Glutamatergic neuron (in vitro differentiated cells): ENCODE measurements around the gene ZNF570. TPM values are rescaled to one million over a fixed set of nuclear protein-coding genes. Genes with fewer than 3 reads are reported as not detected.

Experiments used
- DNase-seq: peaks from one replicate; pipeline ENCODE4 v3.0.0; 2022
- H3K27ac Mint-ChIP-seq: one replicate; pipeline ENCODE4 v1.8.0; 2020; ENCODE audit warnings: mild to moderate bottlenecking, mixed read lengths, inconsistent platforms; ENCODE audit not compliant: unreplicated experiment
- H3K27me3 Mint-ChIP-seq: one replicate; pipeline ENCODE4 v1.8.0; 2020; ENCODE audit warnings: mild to moderate bottlenecking, moderate library complexity, mixed read lengths, inconsistent platforms; ENCODE audit not compliant: unreplicated experiment
- H3K36me3 Mint-ChIP-seq: one replicate; pipeline ENCODE4 v1.8.0; 2020; ENCODE audit warnings: mild to moderate bottlenecking, mixed read lengths, inconsistent platforms; ENCODE audit not compliant: unreplicated experiment
- H3K4me1 Mint-ChIP-seq: one replicate; pipeline ENCODE4 v1.8.0; 2020; ENCODE audit warnings: mild to moderate bottlenecking, low read depth, mixed read lengths, inconsistent platforms; ENCODE audit not compliant: unreplicated experiment
- H3K4me3 Mint-ChIP-seq: one replicate; pipeline ENCODE4 v1.8.0; 2020; ENCODE audit warnings: mild to moderate bottlenecking, mixed read lengths, inconsistent platforms; ENCODE audit not compliant: unreplicated experiment
- H3K9me3 Mint-ChIP-seq: one replicate; pipeline ENCODE4 v1.8.0; 2020; ENCODE audit warnings: mild to moderate bottlenecking, moderate library complexity, mixed read lengths, inconsistent platforms; ENCODE audit not compliant: unreplicated experiment
- total RNA-seq: library from RNA; stranded (reverse); fragmentation: NEBNext Ultra II Directional; extraction: Animal tissue kit (Norgen Biotek cat#: 25700); gene quantifications from one replicate; pipeline ENCODE4 v1.2.1, GENCODE V29; 2021; ENCODE audit not compliant: unreplicated experiment
- TF ChIP-seq, protein P1 (sequence below): fragments of 200-600 bp; sonication (generic); IDR thresholded peaks from one replicate; pipeline ENCODE4 v1.5.0; 2021; ENCODE audit not compliant: partially characterized antibody, unreplicated experiment

Gene ZNF570
- total RNA-seq, 1 donor from 2014 or later: 14.5 TPM

DNA sequence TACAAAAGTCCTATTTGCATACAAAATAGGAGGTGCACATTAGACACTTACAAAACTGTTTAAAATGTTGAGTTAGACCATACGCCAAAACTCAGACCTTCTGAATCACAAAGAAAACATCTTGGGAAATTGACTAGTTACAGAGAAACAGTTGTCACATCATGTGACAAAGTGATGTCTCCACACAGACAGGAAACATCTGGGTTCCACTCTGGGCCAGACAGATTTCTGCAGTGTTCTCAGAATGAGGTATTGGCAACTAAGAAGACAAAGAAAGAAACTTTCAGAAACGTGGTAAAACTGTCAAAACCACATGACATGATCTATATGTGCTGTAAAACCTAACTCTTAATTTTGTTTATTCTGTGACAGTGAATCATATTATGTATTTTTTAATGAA lies 44.2 kb downstream of the ZNF570 start:
- Mint-ChIP-seq H3K36me3 (peaks cover 14% of the 10 kb centered on the region), H3K9me3 (peaks cover 3% of the 10 kb centered on the region), H3K27ac (no peak overlapping the region), H3K4me1 (no peaks in the 10 kb centered on the region), H3K4me3 (no peak overlapping the region), H3K27me3 (peaks cover 2% of the 10 kb centered on the region)
- TF ChIP-seq, protein P1, sequence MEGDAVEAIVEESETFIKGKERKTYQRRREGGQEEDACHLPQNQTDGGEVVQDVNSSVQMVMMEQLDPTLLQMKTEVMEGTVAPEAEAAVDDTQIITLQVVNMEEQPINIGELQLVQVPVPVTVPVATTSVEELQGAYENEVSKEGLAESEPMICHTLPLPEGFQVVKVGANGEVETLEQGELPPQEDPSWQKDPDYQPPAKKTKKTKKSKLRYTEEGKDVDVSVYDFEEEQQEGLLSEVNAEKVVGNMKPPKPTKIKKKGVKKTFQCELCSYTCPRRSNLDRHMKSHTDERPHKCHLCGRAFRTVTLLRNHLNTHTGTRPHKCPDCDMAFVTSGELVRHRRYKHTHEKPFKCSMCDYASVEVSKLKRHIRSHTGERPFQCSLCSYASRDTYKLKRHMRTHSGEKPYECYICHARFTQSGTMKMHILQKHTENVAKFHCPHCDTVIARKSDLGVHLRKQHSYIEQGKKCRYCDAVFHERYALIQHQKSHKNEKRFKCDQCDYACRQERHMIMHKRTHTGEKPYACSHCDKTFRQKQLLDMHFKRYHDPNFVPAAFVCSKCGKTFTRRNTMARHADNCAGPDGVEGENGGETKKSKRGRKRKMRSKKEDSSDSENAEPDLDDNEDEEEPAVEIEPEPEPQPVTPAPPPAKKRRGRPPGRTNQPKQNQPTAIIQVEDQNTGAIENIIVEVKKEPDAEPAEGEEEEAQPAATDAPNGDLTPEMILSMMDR: no peak
- no peak for DNase-seq

GRCh38 chr19:37519890-37520289 lies 50.7 kb downstream of the ZNF570 start:
- no peak for DNase-seq
- H3K9me3 Mint-ChIP-seq: peaks cover 3% of the 10 kb centered on the region
- TF ChIP-seq, protein P1: no peak
- no peak overlapping the region for H3K27ac Mint-ChIP-seq
- peaks cover 34% of the 10 kb centered on the region for H3K36me3 Mint-ChIP-seq
- peaks cover 2% of the 10 kb centered on the region for H3K27me3 Mint-ChIP-seq
- no peak overlapping the region for H3K4me3 Mint-ChIP-seq
- no peaks in the 10 kb centered on the region for H3K4me1 Mint-ChIP-seq

DNA sequence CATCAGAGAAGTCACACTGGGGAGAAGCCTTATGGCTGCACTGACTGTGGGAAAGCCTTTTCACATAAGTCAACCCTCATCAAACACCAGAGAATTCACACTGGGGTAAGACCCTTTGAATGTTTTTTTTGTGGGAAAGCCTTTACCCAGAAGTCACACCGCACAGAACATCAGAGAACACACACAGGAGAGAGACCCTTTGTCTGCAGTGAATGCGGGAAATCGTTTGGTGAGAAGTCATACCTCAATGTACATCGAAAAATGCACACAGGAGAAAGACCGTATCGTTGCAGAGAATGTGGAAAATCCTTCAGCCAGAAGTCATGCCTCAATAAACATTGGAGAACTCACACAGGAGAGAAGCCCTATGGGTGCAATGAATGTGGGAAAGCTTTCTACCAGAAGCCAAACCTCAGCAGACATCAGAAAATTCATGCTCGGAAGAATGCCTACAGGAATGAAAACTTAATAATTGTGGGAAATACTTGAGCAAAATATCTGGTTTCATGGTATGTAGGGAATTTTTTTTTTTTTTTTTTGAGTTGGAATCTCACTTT lies 68.3 kb downstream of the ZNF570 start:
- DNase-seq: no peak
- H3K4me3 Mint-ChIP-seq: no peak overlapping the region
- H3K36me3 Mint-ChIP-seq: peaks cover 46% of the 10 kb centered on the region
- peaks cover 26% of the 10 kb centered on the region for H3K9me3 Mint-ChIP-seq
- TF ChIP-seq, protein P1: no peak
- no peaks in the 10 kb centered on the region for H3K4me1 Mint-ChIP-seq
- H3K27ac Mint-ChIP-seq: no peak overlapping the region
- H3K27me3 Mint-ChIP-seq: peaks cover 6% of the 10 kb centered on the region

Other genes with a start within 250 kb of the ZNF570 start
- gene ZNF527, start 98.3 kb upstream of the ZNF570 start, total RNA-seq: 11.6 TPM
- gene ZNF569, start 1.9 kb upstream of the ZNF570 start, total RNA-seq: 11.8 TPM
- 19.4 TPM for gene ZNF793, start 37.6 kb downstream of the ZNF570 start, total RNA-seq
- gene ZNF571, start 125.4 kb downstream of the ZNF570 start, total RNA-seq: 6.1 TPM
- 2.7 TPM for gene ZNF540, start 125.5 kb downstream of the ZNF570 start, total RNA-seq
- gene ZFP30, start 186.1 kb downstream of the ZNF570 start, total RNA-seq: 35.9 TPM